ENCODE results near the gene CPA4.

Gene CPA4

DNA sequence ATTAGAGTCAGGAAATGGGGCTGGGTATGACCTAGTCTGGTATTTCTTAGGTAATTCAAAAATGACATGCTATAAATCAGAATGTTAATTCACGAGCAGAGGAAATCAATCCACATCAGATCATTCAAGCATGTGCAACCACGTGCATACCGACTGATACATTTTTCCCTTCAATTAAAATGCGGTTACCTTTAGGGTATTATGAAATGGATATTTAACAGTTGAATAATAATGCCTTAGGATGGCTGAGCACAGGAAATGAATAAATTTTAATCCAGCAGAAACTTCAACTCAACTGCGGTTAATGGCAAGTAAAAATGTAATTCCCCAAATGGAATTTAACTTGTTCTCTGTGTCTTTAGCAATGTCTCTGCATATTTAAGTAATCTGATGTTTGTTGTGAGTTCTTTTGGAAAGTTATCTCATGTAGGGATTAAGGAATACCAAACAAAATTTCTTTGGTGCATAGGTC is 17.1 kb upstream of the CPA4 start:
- DNase-seq, result no peak

DNA sequence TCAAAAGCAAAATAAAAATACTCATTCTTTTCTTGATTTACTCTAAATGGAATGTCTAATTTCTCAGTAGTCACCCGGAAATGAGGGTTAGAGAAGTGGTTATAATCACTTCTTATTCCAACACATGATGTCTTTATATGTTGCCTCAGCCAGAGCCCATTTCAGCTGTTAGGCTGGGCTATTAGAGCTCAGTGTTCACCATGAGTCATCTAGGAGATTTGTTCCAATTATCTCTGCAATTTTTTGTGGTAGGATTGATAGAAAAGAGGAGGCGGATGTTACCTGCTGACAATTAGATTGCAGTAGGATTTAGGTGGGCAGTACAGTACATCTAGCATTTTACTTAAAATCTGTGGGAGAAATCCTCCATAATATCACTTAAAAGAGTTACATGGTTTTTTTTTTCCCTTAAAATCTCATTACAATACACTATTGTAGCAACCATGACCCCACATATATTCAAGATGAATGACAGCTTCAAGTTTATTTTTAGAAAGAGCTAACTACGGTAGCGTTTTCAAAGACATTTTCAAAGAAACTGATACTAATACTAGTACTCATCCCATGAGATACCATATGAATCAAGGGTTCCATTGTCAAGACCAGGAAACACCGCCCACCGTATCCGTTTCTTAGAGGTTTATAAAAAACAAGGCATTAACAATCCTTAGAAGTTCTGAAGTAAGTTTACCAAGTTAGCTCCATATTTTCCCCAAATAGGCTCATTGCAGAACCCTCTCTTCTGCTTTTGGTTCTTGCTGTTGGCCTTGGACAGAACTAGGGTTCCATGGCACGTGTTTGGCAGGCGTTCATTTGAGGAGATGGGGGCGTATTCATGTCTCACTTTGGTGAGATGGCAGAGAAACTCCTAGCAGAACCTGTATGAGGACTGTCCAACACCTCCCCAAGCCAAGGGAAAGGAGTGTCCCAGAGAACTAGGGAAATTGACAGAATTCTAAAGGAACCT is 15.9 kb upstream of the CPA4 start:
- peak; percentile 14 to 20 for DNase-seq

DNA sequence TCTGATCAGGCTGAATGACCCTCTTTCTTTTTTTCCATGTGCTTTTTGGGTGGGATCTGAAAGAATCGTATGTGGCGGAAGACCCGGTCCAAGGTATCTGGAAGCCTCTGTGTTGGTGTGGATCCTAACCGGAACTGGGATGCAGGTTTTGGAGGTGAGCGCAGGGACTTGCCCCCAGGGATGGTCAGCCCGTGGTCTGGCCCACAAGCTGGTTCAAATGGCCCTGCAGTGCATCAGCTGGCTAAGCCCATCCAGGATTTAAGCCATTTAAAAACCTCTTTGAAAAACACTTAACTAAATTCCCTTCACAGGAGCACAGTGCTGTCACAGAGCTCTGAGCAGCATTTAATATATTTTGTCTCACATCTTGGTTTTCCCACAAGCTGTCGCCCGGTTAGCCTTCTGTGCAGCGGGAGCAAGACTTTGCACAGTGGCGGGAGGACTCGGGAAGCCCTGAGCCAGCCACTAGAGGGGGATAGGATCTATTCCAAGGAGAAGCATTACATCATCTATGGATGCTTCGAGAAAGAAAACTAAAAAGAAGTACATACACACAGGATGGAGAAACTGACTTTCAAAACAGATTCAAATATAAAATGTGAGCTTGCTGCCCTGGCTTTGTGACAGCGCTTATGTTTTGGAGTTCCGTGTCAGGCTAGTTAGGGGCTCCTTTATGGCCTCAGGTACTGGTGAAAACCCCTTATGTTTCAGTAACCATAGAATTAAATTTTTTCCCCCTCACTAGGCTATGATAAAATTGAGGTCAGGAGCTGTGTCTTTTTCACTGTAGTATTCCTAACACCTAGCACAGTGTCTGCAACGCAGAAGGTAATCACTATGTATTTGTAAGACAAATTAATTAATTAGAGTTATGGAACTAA is 15.0 kb upstream of the CPA4 start:
- DNase-seq, result no peak

DNA sequence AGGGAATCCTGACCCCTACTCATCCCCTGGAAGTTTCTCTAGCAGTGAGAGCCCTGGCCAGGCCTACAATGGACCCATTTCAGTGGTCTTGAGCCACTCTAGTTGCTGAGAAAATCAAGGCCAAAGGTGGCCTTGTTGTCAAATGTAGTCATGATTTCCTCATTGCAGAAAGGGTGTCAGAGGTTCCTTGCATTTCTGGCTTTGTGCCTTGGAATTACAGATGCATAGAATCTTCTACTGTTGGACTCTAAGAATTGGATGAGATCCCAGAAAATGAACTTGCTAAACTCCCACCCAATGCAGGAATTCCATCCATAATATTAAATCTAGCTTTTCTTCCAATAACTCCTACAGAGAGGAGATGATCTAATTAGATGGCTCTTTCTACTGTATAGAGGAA is 14.1 kb upstream of the CPA4 start:
- DNase-seq, result no peak

DNA sequence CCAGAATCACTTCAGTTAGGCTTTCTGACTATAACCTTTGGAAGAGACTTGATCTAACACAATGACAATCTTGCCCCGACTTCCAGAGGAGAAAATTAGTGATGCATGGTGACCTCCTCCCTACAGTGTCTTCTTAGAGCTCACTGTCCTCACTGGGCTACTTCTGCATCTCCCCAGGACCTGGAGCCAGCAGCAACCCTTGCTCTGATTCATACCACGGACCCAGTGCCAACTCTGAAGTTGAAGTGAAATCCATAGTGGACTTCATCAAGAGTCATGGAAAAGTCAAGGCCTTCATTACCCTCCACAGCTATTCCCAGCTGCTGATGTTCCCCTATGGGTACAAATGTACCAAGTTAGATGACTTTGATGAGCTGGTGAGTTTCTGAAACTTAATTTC is 13.7 kb upstream of the CPA4 start:
- no peak for DNase-seq

DNA sequence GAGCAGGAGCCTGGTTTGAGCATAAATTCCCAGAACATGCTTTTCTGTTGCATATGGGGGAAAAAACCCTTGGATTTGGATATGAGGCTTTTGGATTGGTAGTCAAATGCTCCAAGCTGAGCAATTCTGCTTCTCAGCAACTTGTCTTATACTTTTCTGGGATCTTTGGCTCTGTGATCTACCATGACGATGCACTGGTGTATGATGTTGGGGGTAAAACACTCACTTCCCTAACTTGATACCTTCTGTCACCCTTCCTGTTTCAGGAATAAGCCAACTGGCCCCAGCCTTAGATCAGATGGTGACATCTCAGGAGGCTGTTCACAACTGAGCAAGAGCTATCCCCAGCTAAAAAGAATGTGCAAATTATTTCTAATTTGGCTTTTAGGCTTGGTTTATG is 13.1 kb upstream of the CPA4 start:
- no peak for DNase-seq

DNA sequence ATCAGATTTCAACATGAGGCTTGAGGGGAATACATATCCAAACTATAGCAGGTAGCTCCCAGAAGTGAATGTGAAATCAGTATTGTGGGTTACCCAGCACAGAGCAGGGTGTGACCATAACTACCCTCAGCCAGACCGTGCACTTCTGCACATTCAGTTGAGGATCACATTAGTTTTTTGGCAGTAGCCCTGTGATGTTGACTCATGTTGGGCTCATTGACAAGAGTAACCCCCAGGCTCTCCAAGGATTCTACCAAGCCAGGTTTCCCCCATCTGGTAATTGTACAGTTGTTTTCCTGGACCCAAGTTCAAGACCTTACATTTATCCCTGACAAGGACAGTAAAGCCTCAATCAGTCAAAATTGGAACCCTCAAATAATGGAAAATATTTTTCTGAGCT is 11.7 kb upstream of the CPA4 start:
- no peak for DNase-seq

DNA sequence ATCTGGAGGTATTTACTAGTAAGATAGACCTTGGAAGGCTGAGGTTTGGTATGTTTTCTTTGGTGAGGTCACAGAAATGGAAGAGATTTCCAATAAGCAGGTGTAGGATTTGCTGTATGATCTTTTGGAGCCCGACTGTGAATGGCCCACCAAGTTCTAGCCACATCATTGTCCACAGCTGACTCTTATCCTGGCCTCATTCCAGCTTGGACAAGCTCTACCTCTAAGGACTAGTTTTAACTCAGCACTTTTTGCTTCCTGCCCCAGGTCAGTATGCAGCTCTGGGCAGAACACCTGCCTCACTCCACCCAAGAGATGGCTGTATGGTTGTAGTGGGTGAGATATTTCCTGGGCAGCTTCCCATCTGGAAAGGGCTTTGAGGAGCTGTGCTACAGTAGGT is 6.1 kb upstream of the CPA4 start:
- DNase-seq, result no peak

DNA sequence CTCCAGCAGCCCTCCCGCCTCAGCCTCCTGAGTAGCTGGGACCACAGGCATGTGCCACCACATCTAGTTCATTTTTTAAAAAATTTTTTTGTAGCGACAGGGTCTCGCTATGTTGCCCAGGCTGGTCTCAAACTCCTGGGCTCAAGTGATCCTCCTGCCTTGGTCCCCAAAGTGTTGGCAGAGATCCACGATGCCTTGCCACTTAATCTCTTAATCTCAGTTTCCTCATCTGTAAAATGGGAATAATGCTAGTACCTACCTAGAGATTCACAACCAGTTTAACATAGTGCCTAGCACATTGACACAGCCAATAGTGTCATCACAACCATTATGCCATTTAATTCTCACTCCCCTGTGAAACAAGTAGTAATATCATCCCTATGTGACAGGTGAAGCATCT is 4.8 kb upstream of the CPA4 start:
- no peak for DNase-seq

DNA sequence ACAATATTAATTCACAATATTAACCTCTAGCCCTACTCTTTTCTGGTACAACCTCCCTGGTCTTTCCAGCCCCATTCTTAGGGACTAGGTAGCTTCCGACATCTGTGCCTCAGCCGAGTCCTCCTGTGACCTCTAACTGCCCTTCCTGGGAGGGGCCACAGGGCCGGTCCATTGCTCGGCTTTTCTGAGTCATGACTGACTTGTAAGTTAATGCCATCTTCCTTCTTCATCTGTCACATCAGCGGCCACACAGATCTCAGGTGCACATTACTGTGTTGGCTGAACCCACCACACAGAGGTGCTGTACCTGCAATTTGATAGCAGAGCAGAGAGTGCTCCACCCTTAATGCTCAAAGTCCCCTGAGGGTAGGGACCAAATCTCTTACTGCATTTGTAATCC is 4.1 kb upstream of the CPA4 start:
- DNase-seq, result no peak

DNA sequence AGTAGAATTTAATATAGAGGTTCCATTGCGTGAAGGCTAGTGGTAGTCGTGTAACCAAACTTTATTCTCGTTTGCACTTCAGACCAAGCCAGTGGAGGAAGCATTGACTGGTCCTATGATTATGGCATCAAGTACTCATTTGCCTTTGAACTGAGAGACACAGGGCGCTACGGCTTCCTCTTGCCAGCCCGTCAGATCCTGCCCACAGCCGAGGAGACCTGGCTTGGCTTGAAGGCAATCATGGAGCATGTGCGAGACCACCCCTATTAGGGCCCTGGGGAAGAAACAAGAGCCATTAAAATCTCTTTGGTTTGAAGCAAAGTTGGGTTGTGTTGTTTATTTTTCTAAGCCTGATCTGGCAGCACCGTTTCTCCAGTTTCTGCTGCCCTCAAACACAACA is 3.5 kb upstream of the CPA4 start:
- no peak for DNase-seq

DNA sequence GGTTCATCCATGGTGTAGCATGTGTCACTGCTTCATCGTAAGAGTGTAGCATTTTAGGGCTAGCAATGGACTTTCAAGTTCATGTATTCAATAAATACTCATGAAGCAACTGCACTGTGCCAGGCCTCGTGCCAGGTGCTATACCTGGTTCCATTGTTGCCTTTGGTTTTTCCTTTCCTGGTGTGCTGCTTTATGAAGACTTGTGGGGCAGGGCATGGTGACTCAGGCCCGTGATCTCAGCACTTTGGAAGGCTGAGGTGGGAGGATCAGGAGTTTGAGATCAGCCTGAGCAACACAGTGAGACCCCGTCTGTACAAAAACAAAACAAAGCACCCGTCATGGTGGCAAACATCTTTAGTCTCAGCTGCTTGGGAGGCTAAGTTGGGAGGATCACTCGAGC is 2.2 kb upstream of the CPA4 start:
- DNase-seq, result no peak

DNA sequence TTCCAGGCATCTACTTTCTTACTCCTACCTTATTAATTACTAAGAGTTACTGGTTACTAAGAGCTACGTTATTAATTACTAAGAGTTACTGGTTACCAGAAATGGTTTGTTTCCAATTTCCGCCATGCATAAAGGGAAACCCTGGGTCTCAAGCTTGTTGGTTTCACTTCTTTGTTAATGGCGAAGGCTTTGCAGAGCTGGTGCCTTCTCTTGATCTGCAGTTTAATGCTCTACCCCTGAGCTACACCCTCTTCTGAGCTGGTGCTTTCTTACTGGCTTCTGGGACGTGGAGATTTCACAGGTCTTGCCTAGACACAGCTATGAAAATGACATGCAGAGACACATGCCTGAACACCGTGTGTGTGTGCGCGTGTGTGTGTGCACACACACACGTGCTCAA is 560 bp downstream of the CPA4 start:
- DNase-seq, result no peak

DNA sequence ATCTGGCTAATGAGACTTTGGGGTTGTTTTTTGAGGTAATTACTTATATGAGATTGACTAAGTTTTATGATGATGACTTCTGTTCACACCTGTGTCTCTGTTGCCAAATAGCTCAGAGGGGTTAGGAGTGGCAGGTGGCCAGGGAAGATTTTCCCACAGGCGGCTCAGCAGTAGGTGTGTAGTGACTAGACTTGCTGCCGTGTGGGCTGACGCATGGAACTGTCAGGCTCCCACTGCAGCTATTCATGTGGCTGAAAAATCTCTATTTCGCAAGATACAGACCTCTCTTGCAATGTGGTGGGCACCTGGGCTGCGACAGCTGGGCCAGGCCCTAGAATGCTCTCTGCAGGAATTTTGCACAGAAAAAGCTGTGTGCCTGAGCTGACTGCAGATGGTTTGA is 1.4 kb downstream of the CPA4 start:
- no peak for DNase-seq

DNA sequence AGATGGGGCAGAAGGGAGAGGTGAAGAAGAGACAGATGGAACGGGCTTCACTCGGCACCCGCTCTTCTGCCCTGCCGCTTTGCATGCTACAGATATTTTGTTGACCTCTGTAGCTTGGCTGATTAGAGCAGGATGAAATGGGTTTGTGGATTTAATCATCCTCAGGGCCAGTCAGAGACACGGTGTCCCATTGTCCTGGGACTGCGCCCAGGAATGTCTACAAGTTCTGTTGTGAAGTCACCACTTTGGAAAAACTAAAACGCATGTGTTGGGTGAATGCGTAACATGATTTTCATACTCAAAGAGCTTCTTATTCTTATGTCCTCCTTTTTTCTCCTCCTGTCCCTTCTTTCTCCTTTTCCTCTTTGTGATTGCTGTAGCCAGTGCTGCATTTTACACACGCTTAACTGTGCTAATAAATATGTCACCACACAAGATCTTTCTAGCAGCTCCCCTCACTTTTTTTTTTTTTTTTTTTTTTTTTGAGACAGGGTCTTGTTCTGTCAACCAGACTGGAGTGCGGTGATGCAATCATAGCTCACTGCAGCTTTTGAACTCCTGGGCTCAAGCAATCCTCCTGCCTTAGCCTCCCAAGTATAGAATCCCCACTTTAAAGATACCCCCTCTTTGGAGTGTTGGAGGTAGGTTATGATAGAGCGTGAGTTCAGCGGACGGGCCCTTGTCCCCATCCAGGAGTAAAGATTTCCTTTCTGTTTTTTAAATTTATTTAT is 3.4 kb downstream of the CPA4 start:
- DNase-seq, result no peak

DNA sequence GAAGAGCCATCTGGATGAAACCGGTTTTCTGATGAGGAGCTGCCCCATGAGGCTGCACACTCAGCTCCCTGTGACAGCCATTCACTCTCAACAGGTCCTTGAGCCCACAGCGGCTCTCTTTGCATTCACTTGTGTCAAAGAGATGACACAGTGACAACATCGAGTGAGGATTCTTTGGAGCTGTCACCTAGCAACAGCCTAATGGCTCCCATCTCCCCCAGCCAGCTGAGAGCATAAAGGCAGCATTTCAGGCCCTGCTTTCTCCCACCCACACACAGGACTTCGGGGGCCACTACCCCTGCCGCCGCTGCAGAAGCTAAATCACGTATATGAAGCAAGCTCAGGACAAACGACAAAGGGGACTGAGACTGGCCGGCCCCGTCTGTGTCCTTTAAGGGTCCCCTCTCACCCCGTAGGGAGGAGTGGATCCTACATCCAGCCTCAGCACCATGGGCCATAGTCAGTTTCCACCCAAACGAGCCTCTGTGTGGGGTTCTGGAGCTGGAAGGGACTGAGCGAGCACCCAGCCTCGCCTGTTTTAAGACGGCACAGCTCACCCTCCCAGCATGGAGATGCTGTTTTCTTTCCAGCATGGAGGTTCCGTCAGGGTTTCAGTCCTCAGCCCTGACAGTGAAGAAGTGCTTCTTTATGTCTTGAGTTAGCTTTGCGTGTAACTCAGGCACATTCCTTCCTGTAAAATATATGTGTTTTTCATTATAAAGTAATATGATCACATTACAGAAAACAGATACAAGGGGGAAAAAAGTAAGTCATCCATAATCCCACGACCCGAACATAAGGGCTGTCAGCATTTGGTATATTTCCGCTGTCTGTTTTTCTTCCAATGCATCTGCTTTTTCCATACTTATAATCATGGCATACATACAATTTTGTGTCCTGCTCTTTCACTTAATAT is 4.9 kb downstream of the CPA4 start:
- no peak for DNase-seq

DNA sequence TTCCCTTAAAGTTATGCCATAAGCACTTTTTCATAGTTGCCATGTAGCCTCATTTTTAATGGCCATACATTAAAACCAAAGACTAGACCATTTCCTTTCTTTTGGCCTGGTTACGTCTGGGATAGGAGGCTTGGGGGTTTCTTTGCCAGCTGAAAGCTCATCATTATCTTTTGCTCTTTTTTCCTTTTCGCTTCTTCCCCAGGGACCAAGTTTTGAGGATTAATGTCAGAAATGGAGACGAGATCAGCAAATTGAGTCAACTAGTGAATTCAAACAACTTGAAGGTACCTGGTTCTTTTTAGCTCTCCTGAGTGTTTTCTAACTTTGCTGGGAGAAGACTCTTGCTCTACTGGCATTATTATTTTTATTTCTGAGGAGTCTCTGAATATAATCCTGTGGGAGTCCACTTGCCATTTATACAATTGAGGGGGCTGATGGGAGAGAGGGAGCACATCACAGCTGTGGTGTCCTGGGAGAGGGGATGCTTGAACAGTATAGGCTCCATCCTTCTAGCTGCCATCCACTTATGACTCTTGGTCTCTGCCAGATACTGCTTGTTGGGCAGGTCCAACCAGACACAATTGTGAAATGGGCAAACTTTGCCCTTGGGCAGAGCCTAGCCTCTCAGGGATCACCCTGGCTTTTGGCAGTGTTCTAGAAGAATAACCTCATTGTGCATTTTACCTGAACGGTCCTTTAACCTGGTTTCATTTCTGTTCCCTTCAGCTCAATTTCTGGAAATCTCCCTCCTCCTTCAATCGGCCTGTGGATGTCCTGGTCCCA is 5.8 kb downstream of the CPA4 start:
- DNase-seq, result no peak

DNA sequence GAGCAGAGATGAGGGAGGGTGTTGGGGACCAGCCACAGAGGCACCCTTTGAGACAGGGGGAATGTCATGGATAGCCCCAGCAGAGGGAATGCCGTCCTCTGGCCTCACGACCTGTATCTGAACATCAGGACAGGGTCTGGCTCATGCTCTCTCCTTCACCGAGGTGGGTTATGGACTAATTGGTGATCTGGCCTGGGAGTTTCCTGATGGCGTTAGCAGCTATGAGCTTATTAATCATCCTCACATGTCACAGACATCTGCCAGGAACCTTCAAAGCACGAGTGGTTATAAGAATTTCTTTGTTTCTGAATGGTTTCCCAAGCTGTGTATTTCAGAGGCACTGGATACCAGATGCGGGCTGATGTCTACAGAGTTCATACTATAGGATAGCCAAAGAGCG is 6.9 kb downstream of the CPA4 start:
- DNase-seq, result no peak

DNA sequence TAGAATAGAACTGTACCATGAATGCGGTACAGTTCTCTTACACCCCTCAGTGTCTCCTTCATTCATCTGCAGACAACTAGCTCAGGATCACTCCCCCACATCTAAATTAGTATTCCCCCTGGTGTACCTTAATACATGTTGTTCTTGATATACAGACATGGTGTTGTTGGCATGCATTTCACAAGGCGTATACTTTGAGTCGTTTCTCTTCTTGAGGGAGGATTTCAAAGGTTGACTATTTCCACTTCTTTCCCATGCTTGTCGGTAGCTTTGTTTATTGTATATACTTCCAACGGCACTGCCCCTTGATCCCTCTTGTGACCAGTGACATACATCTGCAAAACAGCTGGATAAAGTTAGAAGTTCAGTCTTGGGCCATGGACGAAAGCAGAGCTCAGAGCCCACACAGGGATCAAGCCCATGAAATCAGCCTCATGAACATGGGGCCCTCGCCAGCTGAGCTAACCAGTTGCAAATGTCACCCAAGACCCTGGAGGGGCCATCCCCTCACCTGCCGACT is 8.6 kb downstream of the CPA4 start:
- no peak for DNase-seq

DNA sequence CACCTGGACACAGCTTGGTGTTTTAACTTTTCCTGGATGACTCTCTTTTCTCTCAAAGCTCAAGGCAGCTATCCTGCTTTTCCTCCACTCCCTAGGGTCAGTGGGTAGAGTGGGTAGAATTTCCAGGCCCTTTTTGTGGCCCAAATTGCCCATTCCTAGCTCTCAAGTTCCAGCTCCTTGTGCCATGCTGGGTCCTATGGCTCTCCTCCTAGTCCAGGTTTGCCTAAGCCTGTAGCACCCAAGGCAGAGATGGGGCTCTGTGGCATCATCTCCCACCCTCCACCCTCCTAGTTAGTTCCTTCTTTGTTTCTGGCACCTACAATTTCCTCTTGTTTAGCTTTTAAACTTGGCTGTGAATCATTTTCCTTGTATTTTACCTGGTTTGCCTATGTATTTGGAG is 9.7 kb downstream of the CPA4 start:
- DNase-seq, result no peak

DNA sequence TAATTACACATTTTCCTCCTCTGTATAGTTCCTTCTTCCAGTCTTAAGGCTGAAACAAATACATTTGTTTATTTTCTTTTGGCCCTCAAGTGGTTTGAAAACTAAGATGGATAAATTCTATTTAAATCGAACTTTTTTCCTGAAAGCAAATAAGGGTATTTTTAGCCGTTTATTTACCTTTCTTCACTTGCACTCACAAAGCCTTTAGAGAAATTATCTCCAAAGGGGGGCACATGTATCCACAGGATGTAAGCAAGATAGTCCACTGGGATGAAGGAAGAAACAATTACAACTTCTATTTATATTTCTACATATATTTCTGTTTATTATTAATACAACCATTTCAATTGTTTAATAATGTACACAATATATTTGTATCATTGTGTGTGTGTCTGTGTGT is 10.2 kb downstream of the CPA4 start:
- DNase-seq, result no peak
